Progenitor cell of endocrine pancreas (in vitro differentiated cells): Measurements from ENCODE around the gene UBE2I. TPM values are rescaled to one million over a fixed set of nuclear protein-coding genes. Genes with fewer than 3 reads are reported as not detected.

ENCODE experiments used
- DNase-seq: peaks from one replicate; pipeline ENCODE4 v3.0.0; 2021; ENCODE audit warnings: low spot score; ENCODE audit not compliant: unreplicated experiment
- H3K27ac Mint-ChIP-seq: 2 replicates; pipeline ENCODE4 v1.8.0; 2021; ENCODE audit warnings: mild to moderate bottlenecking, moderate library complexity, mixed read lengths
- H3K27me3 Mint-ChIP-seq: 2 replicates; pipeline ENCODE4 v1.8.0; 2021; ENCODE audit warnings: mixed read lengths
- H3K36me3 Mint-ChIP-seq: 2 replicates; pipeline ENCODE4 v1.8.0; 2022; ENCODE audit warnings: mixed read lengths; ENCODE audit not compliant: insufficient read depth
- H3K4me1 Mint-ChIP-seq: 2 replicates; pipeline ENCODE4 v1.8.0; 2021; ENCODE audit warnings: low read depth, mixed read lengths
- H3K4me3 Mint-ChIP-seq: 2 replicates; pipeline ENCODE4 v1.8.0; 2021; ENCODE audit warnings: low read depth, mild to moderate bottlenecking, moderate library complexity, mixed read lengths
- H3K9me3 Mint-ChIP-seq: 2 replicates; pipeline ENCODE4 v1.8.0; 2021; ENCODE audit warnings: low read depth, mixed read lengths
- total RNA-seq: library from RNA; stranded (reverse); gene quantifications from 2 replicates; pipeline ENCODE4 v1.2.1, GENCODE V29; 2021
- TF ChIP-seq, protein P1 (sequence below): fragments of 200-600 bp; sonication (generic); IDR thresholded peaks from one replicate; pipeline ENCODE4 v1.5.0; 2021; ENCODE audit warnings: antibody characterized with exemption, mild to moderate bottlenecking; ENCODE audit not compliant: unreplicated experiment

Gene UBE2I
- total RNA-seq, 1 donor from 2014 or later, result 211 TPM

GRCh38 chr16:1305823-1306222, 3.6 kb upstream of the UBE2I start:
- H3K27ac Mint-ChIP-seq, result no peak overlapping the region
- peaks cover 2% of the 10 kb centered on the region for H3K27me3 Mint-ChIP-seq
- H3K4me1 Mint-ChIP-seq, result peaks cover 12% of the 10 kb centered on the region
- no peak overlapping the region for H3K4me3 Mint-ChIP-seq
- H3K9me3 Mint-ChIP-seq, result no peaks in the 10 kb centered on the region
- no peak for DNase-seq
- TF ChIP-seq, protein P1, sequence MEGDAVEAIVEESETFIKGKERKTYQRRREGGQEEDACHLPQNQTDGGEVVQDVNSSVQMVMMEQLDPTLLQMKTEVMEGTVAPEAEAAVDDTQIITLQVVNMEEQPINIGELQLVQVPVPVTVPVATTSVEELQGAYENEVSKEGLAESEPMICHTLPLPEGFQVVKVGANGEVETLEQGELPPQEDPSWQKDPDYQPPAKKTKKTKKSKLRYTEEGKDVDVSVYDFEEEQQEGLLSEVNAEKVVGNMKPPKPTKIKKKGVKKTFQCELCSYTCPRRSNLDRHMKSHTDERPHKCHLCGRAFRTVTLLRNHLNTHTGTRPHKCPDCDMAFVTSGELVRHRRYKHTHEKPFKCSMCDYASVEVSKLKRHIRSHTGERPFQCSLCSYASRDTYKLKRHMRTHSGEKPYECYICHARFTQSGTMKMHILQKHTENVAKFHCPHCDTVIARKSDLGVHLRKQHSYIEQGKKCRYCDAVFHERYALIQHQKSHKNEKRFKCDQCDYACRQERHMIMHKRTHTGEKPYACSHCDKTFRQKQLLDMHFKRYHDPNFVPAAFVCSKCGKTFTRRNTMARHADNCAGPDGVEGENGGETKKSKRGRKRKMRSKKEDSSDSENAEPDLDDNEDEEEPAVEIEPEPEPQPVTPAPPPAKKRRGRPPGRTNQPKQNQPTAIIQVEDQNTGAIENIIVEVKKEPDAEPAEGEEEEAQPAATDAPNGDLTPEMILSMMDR, result no peak
- H3K36me3 Mint-ChIP-seq, result peaks cover 2% of the 10 kb centered on the region

GRCh38 chr16:1306334-1306733, 3.1 kb upstream of the UBE2I start:
- peak overlapping the region; percentile 56 for H3K27ac Mint-ChIP-seq
- H3K27me3 Mint-ChIP-seq, result peaks cover 2% of the 10 kb centered on the region
- peaks cover 2% of the 10 kb centered on the region for H3K36me3 Mint-ChIP-seq
- no peaks in the 10 kb centered on the region for H3K9me3 Mint-ChIP-seq
- DNase-seq, result no peak
- peaks cover 17% of the 10 kb centered on the region for H3K4me1 Mint-ChIP-seq
- peak overlapping the region; percentile 41 for H3K4me3 Mint-ChIP-seq
- TF ChIP-seq, protein P1, result no peak

DNA sequence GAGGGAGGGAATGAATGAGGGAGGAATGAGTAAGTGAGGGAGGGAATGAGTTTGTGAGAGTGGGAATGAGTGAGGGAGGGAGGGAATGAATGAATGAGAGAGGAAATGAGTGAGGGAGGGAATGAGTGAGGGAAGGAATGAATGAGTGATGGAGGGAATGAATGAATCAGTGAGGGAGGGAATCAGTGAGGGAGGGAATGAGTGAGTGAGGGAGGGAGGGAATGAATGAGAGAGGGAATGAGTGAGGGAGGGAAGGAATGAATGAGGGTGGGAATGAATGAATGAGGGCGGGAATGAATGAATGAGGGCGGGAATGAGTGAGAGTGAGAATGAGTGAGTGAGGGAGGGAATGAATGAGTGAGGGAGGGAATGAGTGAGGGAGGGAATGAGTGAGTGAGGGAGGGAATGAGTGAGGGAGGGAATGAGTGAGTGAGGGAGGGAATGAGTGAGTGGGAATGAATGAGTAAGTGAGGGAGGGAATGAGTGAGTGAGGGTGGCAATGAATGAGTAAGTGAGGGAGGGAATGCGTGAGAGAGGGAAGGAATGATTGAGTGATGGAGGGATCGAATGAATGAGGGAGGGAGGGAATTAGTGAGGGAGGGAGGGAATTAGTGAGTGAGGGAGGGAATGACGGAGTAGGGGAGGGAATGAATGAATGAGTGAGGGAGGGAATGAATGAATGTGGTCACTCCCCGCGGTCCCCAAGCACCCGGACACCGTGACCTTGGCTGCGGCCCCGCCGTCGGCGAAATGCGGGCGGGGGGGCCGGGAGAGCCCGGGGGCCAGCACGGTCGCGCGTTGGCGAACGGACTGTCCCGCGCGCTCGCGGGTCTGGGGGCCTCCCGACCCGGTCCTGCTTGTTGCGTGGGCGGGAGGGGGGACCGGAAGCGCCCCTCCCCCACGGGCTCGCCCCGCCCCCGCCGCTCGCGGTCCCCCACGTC, 1.1 kb upstream of the UBE2I start:
- Mint-ChIP-seq H3K36me3 (peaks cover 2% of the 10 kb centered on the region), H3K27me3 (no peaks in the 10 kb centered on the region), H3K27ac (peak overlapping the region; percentile 64), H3K4me3 (peak overlapping the region; percentile 84), H3K9me3 (no peaks in the 10 kb centered on the region), H3K4me1 (peaks cover 22% of the 10 kb centered on the region)
- TF ChIP-seq, protein P1, result no peak
- no peak for DNase-seq

GRCh38 chr16:1309888-1310831, 724 bp downstream of the UBE2I start:
- peak overlapping the region; percentile 99 for H3K27ac Mint-ChIP-seq
- H3K4me1 Mint-ChIP-seq, result peaks cover 19% of the 10 kb centered on the region
- H3K4me3 Mint-ChIP-seq, result peak overlapping the region; percentile 100
- H3K27me3 Mint-ChIP-seq, result no peaks in the 10 kb centered on the region
- peaks cover 3% of the 10 kb centered on the region for H3K36me3 Mint-ChIP-seq
- no peak for DNase-seq
- TF ChIP-seq, protein P1, result no peak
- no peaks in the 10 kb centered on the region for H3K9me3 Mint-ChIP-seq

GRCh38 chr16:1310832-1311200, 1.4 kb downstream of the UBE2I start:
- Mint-ChIP-seq H3K27me3 (no peaks in the 10 kb centered on the region), H3K4me1 (peaks cover 19% of the 10 kb centered on the region), H3K27ac (peak overlapping the region; percentile 99), H3K36me3 (peaks cover 3% of the 10 kb centered on the region), H3K4me3 (peak overlapping the region; percentile 100), H3K9me3 (no peaks in the 10 kb centered on the region)
- TF ChIP-seq, protein P1, result no peak
- no peak for DNase-seq
